HCT116 (cell line): ENCODE results near the gene DENND2A. TPM values are rescaled to one million over a fixed set of nuclear protein-coding genes. Genes with fewer than 3 reads are reported as not detected.

Experiments used
- ATAC-seq: fragments of 200-7000 bp; cut with Tn5 transposase; 2 replicates; pipeline ENCODE4 v1.9.1; 2020; ENCODE audit warnings: mild to moderate bottlenecking, moderate library complexity
- BruUV-seq: library from RNA; stranded (reverse); fragments of 400-500 nt; replicated peaks from 2 replicates; lab custom pipeline; 2021; lab: Mats Ljungman, UMichigan
- CTCF ChIA-PET: fragments of 300-600 bp; sonication (Branson Sonifier 250); formaldehyde crosslinking; loops from one replicate; lab custom pipeline; 2021; ENCODE audit warnings: antibody characterized with exemption; lab: Charles Lee
- POLR2A ChIA-PET: fragments of 300-600, 350-600 bp; sonication (Branson Sonifier 250); formaldehyde crosslinking; loops from one replicate; lab custom pipeline; 2021; ENCODE audit warnings: antibody characterized with exemption; lab: Charles Lee
- RAD21 ChIA-PET, 2 experiments: fragments of 300-600 bp; sonication (Branson Sonifier 250); formaldehyde crosslinking; loops; one replicate each; lab custom pipeline; 2023; ENCODE audit warnings: low total read pairs in 2 of 2; ENCODE audit not compliant: uncharacterized antibody in 2 of 2, unreplicated experiment in 2 of 2, low non-redundant PET in 1 of 2; lab: Charles Lee
- DNase-seq: peaks from one replicate; pipeline ENCODE4 v3.0.0-alpha.2; 2010; ENCODE audit warnings: low read depth, low spot score
- H2AFZ ChIP-seq: fragments of 200-600 bp; shearing (Covaris generic), sonication (generic); 2 replicates; pipeline ENCODE4 v1.6.1; 2017; ENCODE audit warnings: low read depth, mixed run types, mixed read lengths, antibody characterized with exemption, low read length; ENCODE audit not compliant: poor library complexity, severe bottlenecking
- H3K27ac ChIP-seq: 2 replicates; pipeline ENCODE4 v1.5.1; 2012; ENCODE audit warnings: low read depth, low read length
- H3K27me3 ChIP-seq: fragments of 200-600 bp; sonication (generic); 2 replicates; pipeline ENCODE4 v1.6.1; 2016; ENCODE audit warnings: mixed run types, low read length, mixed read lengths; ENCODE audit not compliant: insufficient read depth
- H3K36me3 ChIP-seq, 2 experiments: fragments of 200-500 bp in 1 of 2; fragments of 200-600 bp in 1 of 2; sonication (Bioruptor generic) in 1 of 2; sonication (generic) in 1 of 2; 2 replicates each; pipeline versions ENCODE4 v1.5.1 to v1.6.1; 2014 to 2016; ENCODE audit warnings: low read length in 2 of 2, inconsistent platforms in 1 of 2, mixed read lengths in 1 of 2, mixed run types in 1 of 2; ENCODE audit not compliant: insufficient read depth in 2 of 2, control insufficient read depth in 1 of 2
- H3K4me1 ChIP-seq, 2 experiments: fragments of 200-600 bp in 1 of 2; sonication (generic) in 1 of 2; 2 replicates each; pipeline versions ENCODE4 v1.5.1 to v1.6.1; 2012 to 2017; ENCODE audit warnings: low read length in 2 of 2, inconsistent platforms in 1 of 2, mild to moderate bottlenecking in 1 of 2, mixed read lengths in 1 of 2, mixed run types in 1 of 2, moderate library complexity in 1 of 2; ENCODE audit not compliant: insufficient read depth in 2 of 2, control insufficient read depth in 1 of 2
- H3K4me2 ChIP-seq: fragments of 200-600 bp; sonication (generic); 2 replicates; pipeline ENCODE4 v1.6.1; 2017; ENCODE audit warnings: mixed run types, low read length, mixed read lengths
- H3K4me3 ChIP-seq, 2 experiments: fragments of 200-600 bp in 1 of 2; sonication (generic) in 1 of 2; replicated peaks in 1 of 2; 2 replicates each; pipeline ENCODE4 v1.5.1; 2011 to 2016; ENCODE audit warnings: low read length in 2 of 2, control low read depth in 1 of 2, low read depth in 1 of 2, mild to moderate bottlenecking in 1 of 2, mixed read lengths in 1 of 2, mixed run types in 1 of 2
- H3K79me2 ChIP-seq: fragments of 200-600 bp; sonication (generic); 2 replicates; pipeline ENCODE4 v1.6.1; 2017; ENCODE audit warnings: mild to moderate bottlenecking, mixed run types, low read length, moderate library complexity, mixed read lengths; ENCODE audit not compliant: insufficient read depth
- H3K9ac ChIP-seq: fragments of 200-600 bp; sonication (generic); 2 replicates; pipeline ENCODE4 v1.6.1; 2016; ENCODE audit warnings: low read length, mixed read lengths
- H3K9me2 ChIP-seq: fragments of 200-600 bp; sonication (generic), shearing (Covaris generic); 2 replicates; pipeline ENCODE4 v1.6.1; 2017; ENCODE audit warnings: mixed run types, mild to moderate bottlenecking, moderate library complexity; ENCODE audit not compliant: insufficient read depth
- H3K9me3 ChIP-seq, 2 experiments: fragments of 200-500 bp in 1 of 2; fragments of 200-600 bp in 1 of 2; sonication (Bioruptor generic) in 1 of 2; sonication (generic) in 1 of 2; 2 replicates each; pipeline ENCODE4 v1.6.1; 2014 to 2017; ENCODE audit warnings: low read length in 2 of 2, mixed read lengths in 2 of 2, inconsistent platforms in 1 of 2, low read depth in 1 of 2, mild to moderate bottlenecking in 1 of 2, mixed run types in 1 of 2, moderate library complexity in 1 of 2; ENCODE audit not compliant: control insufficient read depth in 1 of 2, insufficient read depth in 1 of 2
- H4K20me1 ChIP-seq: fragments of 200-600 bp; sonication (generic), shearing (Covaris generic); 2 replicates; pipeline ENCODE4 v1.6.1; 2017; ENCODE audit warnings: mixed run types, mild to moderate bottlenecking, moderate library complexity; ENCODE audit not compliant: insufficient read depth
- CBX3 ChIP-seq: IDR thresholded peaks from 2 replicates; pipeline ENCODE4 v1.6.1; 2012; ENCODE audit warnings: low read depth
- CEBPB ChIP-seq: IDR thresholded peaks from 2 replicates; pipeline ENCODE4 v1.6.1; 2012; ENCODE audit warnings: low read depth
- EGR1 ChIP-seq: IDR thresholded peaks from 2 replicates; pipeline ENCODE4 v1.6.1; 2012; ENCODE audit warnings: low read depth
- ELF1 ChIP-seq: IDR thresholded peaks from 2 replicates; pipeline ENCODE4 v1.6.1; 2012; ENCODE audit warnings: low read depth, borderline replicate concordance
- EZH2 ChIP-seq: fragments of 200-600 bp; sonication (generic); IDR thresholded peaks from 2 replicates; pipeline ENCODE4 v1.6.1; 2017; ENCODE audit warnings: antibody characterized with exemption, mixed run types
- EZH2phosphoT487 ChIP-seq: fragments of 200-600 bp; IDR thresholded peaks from 2 replicates; pipeline ENCODE4 v1.6.1; 2018; ENCODE audit warnings: antibody characterized with exemption, borderline replicate concordance
- FOSL1 ChIP-seq: IDR thresholded peaks from 2 replicates; pipeline ENCODE4 v1.6.1; 2012; ENCODE audit warnings: low read depth
- JUND ChIP-seq: IDR thresholded peaks from 2 replicates; pipeline ENCODE4 v1.6.1; 2012
- POLR2A ChIP-seq: IDR thresholded peaks from 2 replicates; pipeline ENCODE4 v1.7.0; 2011; ENCODE audit warnings: borderline replicate concordance; ENCODE audit not compliant: insufficient read depth, insufficient read length; ENCODE audit errors: extremely low read depth
- POLR2AphosphoS5 ChIP-seq: IDR thresholded peaks from 2 replicates; pipeline ENCODE4 v1.6.1; 2011; ENCODE audit warnings: mild to moderate bottlenecking, low read depth, low read length, moderate library complexity
- RAD21 ChIP-seq: IDR thresholded peaks from 2 replicates; pipeline ENCODE4 v1.6.1; 2012; ENCODE audit warnings: low read depth, mild to moderate bottlenecking
- SP1 ChIP-seq: IDR thresholded peaks from 2 replicates; pipeline ENCODE4 v1.6.1; 2012; ENCODE audit warnings: low read depth
- SRF ChIP-seq: IDR thresholded peaks from 2 replicates; pipeline ENCODE4 v1.6.1; 2012; ENCODE audit warnings: low read depth
- TCF7L2 ChIP-seq: IDR thresholded peaks from 2 replicates; pipeline ENCODE4 v1.7.0; 2011; ENCODE audit warnings: borderline replicate concordance, inconsistent platforms; ENCODE audit not compliant: insufficient read depth, insufficient read length; ENCODE audit errors: extremely low read depth
- YY1 ChIP-seq: IDR thresholded peaks from 2 replicates; pipeline ENCODE4 v1.6.1; 2011; ENCODE audit warnings: low read length, low read depth, moderate library complexity, mild to moderate bottlenecking; ENCODE audit not compliant: insufficient replicate concordance; ENCODE audit errors: extremely low read depth
- intact Hi-C: fragments of 100-400 bp; cut with micrococcal nuclease; formaldehyde crosslinking; loops from 2 replicates; pipeline ENCODE4 v1.10.0; 2022
- total RNA-seq: library from RNA; stranded (reverse); gene quantifications from one replicate; pipeline ENCODE4 v1.2.1, GENCODE V29; 2021; ENCODE audit not compliant: unreplicated experiment
- TF ChIP-seq, protein P1 (sequence below): IDR thresholded peaks from 2 replicates; pipeline ENCODE4 v1.6.1; 2011; ENCODE audit warnings: mild to moderate bottlenecking, low read length, moderate library complexity; ENCODE audit not compliant: insufficient replicate concordance; ENCODE audit errors: extremely low read depth
- TF ChIP-seq, protein P2 (sequence below): IDR thresholded peaks from 2 replicates; pipeline ENCODE4 v1.6.1; 2012
- TF ChIP-seq, protein P3 (sequence below), 3 experiments: fragments of 200-600 bp in 1 of 3; sonication (generic) in 1 of 3; IDR thresholded peaks in 2 of 3; conservative IDR thresholded peaks in 1 of 3; 2 replicates each; pipeline ENCODE4 v1.5.1; 2012 to 2017; ENCODE audit warnings: low read depth in 2 of 3, low read length in 2 of 3, antibody characterized with exemption in 1 of 3, borderline replicate concordance in 1 of 3, control low read depth in 1 of 3, mild to moderate bottlenecking in 1 of 3, mixed read lengths in 1 of 3, mixed run types in 1 of 3, moderate library complexity in 1 of 3; ENCODE audit not compliant: insufficient read depth in 1 of 3

Gene DENND2A
- total RNA-seq, 1 experiment from 2014 or later: 0.12 TPM

DNA sequence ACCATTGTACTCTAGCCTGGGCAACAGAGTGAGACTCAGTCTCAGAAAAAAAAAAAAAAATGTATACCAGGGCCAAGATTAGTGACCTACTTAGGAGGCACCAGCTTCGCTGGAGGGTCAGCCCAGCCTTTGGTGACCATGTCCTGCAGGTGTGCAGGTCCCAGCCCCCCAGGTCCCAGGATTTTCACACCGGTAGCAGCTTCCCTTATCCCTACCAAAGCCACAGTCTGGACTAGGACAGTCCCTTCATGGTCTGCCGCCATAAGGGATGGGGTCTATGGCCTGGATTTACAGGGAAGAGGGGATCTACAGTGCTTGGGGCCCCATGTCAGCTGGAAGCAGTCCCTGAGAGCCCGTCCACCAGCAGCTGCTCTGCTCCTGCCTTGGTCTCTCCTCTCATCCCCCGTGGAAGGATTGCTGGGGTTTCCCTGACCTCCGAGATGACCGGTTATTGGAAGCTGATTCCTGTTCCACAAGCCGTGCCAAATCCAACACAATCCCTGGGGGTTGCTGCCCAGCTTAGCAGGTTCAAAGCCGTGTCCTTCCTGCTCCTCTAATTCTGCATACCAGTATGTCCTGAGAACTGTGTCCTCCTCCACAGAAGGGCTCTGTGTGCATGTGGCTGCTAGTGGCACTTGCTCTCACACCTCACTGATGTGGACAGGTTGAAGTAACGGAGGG is 44.9 kb upstream of the DENND2A start (continued):
- no peak for TF ChIP-seq ELF1
- no peak for TF ChIP-seq FOSL1
- no peak for TF ChIP-seq POLR2AphosphoS5
- TF ChIP-seq CBX3: no peak
- TF ChIP-seq TCF7L2: no peak

DNA sequence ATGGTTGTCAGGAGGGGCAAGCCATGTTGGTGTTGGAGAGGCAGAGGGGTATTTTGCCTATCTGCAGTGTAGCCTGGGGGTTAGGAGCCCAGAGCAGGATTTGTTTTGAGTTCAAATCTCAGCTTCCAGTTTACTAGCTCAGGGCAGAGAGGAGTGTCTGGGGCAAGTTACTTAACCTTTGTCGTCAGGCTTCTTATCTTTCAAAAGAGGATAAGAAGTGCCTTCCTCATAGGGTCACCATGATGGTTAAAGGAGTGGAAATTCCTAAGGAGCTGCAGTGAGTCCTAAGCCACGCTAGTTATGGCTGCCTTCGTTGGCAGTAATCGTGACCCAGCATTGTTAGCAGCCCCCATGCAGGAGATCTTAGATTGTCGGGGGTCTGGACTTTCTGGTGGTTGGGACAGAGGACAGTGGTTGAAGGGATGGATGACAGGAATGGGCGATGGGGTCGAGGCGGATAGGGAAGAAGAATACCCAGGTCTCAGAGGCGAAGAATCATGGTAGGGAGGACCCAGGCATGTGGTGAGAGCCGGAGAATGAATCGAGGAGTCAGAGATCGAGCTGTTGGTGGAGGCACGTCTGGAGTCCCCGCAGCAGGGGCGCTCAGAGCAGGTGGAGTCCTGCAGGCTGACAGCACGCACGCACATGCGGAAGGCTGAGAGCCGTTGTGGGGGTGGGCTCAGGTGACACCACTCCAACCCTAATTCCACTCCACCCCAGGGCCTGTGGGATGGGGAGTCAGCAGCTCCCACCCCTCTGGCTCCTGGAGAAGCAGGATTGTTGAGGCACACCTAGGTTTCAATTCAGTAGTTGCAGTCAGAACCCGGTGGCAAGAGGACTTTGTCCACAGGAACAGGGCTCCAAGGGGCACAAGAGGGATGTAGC is 43.7 kb upstream of the DENND2A start:
- H3K27me3 ChIP-seq: no peaks in the 10 kb centered on the region
- no peaks in the 10 kb centered on the region for H3K9me2 ChIP-seq
- H3K4me1 ChIP-seq: no peaks in the 10 kb centered on the region
- no peak overlapping the region for H2AFZ ChIP-seq
- CTCF ChIA-PET: no interaction called here
- H3K4me3 ChIP-seq: no peak overlapping the region
- TF ChIP-seq JUND (no peak), YY1 (no peak), POLR2A (no peak), RAD21 (no peak), ELF1 (no peak), EZH2phosphoT487 (no peak), EZH2 (no peak), EGR1 (no peak), CBX3 (no peak), SP1 (no peak), CEBPB (no peak), SRF (no peak), FOSL1 (no peak), POLR2AphosphoS5 (no peak)
- TF ChIP-seq, protein P1, sequence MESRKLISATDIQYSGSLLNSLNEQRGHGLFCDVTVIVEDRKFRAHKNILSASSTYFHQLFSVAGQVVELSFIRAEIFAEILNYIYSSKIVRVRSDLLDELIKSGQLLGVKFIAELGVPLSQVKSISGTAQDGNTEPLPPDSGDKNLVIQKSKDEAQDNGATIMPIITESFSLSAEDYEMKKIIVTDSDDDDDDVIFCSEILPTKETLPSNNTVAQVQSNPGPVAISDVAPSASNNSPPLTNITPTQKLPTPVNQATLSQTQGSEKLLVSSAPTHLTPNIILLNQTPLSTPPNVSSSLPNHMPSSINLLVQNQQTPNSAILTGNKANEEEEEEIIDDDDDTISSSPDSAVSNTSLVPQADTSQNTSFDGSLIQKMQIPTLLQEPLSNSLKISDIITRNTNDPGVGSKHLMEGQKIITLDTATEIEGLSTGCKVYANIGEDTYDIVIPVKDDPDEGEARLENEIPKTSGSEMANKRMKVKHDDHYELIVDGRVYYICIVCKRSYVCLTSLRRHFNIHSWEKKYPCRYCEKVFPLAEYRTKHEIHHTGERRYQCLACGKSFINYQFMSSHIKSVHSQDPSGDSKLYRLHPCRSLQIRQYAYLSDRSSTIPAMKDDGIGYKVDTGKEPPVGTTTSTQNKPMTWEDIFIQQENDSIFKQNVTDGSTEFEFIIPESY: no peak
- TF ChIP-seq, protein P2, sequence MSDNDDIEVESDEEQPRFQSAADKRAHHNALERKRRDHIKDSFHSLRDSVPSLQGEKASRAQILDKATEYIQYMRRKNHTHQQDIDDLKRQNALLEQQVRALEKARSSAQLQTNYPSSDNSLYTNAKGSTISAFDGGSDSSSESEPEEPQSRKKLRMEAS: no peak
- TF ChIP-seq, protein P3, sequence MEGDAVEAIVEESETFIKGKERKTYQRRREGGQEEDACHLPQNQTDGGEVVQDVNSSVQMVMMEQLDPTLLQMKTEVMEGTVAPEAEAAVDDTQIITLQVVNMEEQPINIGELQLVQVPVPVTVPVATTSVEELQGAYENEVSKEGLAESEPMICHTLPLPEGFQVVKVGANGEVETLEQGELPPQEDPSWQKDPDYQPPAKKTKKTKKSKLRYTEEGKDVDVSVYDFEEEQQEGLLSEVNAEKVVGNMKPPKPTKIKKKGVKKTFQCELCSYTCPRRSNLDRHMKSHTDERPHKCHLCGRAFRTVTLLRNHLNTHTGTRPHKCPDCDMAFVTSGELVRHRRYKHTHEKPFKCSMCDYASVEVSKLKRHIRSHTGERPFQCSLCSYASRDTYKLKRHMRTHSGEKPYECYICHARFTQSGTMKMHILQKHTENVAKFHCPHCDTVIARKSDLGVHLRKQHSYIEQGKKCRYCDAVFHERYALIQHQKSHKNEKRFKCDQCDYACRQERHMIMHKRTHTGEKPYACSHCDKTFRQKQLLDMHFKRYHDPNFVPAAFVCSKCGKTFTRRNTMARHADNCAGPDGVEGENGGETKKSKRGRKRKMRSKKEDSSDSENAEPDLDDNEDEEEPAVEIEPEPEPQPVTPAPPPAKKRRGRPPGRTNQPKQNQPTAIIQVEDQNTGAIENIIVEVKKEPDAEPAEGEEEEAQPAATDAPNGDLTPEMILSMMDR (IDR thresholded peaks at IDR 0.05 in 2 of 3, conservative IDR thresholded peaks at IDR 0.05 in 1 of 3; ENCODE audit: borderline replicate concordance in 1 of 3, insufficient read depth in 1 of 3, low read depth in 2 of 3, low read length in 2 of 3): no peak
- TF ChIP-seq, all 23 proteins: peak for 0
- peaks cover 0 to 4% of the 10 kb centered on the region in 2 experiments; a peak in 1 of 4 replicates for H3K36me3 ChIP-seq
- POLR2A ChIA-PET: no interaction called here
- no peak overlapping the region for H3K9ac ChIP-seq
- intact Hi-C loops: no loop called here
- ATAC-seq: no peak
- no peaks in the 10 kb centered on the region for H3K9me3 ChIP-seq
- no peaks in the 10 kb centered on the region for H4K20me1 ChIP-seq
- RAD21 ChIA-PET: no interaction called here
- H3K79me2 ChIP-seq: no peaks in the 10 kb centered on the region
- H3K27ac ChIP-seq: no peak overlapping the region
- H3K4me2 ChIP-seq: no peak overlapping the region
- DNase-seq: no peak
- BruUV-seq: no TSS peak
